Measurements from ENCODE around the gene HOXD11.
A peak's percentile ranks its signal among the peaks of the same experiment; 100 is the strongest.

The HOXD11 gene

GRCh38 chr2:176093145-176093897 is 13.8 kb upstream of the HOXD11 start:
- DNase-seq (ENCODE audit: low spot score) (no peak), FAIRE-seq (no peak)

- DNase-seq (ENCODE audit: low spot score): no peak
- FAIRE-seq: no peak
Observed at GRCh38 chr2:176093898-176094249, 13.2 kb upstream of the HOXD11 start.

DNA sequence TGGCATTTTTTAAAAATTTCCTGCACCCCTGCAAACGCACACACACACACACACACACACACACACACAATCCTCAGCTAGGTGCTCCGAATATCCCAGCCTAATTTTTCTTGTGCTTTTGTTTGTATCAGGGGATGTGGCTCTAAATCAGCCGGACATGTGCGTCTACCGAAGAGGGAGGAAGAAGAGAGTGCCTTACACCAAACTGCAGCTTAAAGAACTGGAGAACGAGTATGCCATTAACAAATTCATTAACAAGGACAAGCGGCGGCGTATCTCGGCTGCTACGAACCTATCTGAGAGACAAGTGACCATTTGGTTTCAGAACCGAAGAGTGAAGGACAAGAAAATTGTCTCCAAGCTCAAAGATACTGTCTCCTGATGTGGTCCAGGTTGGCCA is 12.7 kb upstream of the HOXD11 start:
- DNase-seq (ENCODE audit: low spot score) (no peak), FAIRE-seq (no peak)

- no peak for FAIRE-seq
- DNase-seq (ENCODE audit: low spot score): no peak
Observed at GRCh38 chr2:176095421-176095820, 11.7 kb upstream of the HOXD11 start.

DNA sequence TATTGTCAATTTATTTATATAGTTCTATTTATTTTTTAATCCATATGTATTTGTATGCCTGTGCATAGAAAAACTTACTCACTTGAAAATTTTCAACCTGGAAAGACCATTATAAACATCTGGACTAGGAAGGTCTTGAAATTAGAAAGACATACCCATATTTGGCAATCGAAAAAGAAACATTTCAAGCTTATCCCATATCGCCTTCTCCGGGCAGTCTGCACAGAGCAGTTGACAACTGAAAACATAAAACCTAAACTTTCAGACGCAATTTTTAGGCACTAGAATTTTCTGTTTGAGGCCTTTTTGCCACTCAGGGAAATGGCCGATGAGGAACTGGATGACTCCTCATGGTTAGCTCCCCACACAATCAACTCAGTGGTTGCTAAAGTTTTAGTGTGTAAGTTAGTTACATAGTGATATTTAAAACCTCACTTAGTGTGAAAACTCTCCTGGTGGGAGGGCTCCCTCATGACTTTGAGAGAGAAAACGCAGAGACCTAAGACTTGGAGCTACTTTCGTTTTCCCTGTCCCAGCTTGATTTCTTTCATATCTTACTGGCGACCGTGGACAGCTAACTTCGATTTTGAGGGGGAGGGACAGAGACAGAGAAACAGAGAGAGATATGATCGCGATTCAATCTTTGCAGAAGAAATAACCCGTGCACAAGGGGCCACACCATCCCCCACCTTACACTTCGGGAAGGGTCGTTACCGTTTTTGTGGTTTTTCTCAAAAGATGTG is 10.7 kb upstream of the HOXD11 start:
- DNase-seq (ENCODE audit: low spot score): no peak
- FAIRE-seq: no peak

DNA sequence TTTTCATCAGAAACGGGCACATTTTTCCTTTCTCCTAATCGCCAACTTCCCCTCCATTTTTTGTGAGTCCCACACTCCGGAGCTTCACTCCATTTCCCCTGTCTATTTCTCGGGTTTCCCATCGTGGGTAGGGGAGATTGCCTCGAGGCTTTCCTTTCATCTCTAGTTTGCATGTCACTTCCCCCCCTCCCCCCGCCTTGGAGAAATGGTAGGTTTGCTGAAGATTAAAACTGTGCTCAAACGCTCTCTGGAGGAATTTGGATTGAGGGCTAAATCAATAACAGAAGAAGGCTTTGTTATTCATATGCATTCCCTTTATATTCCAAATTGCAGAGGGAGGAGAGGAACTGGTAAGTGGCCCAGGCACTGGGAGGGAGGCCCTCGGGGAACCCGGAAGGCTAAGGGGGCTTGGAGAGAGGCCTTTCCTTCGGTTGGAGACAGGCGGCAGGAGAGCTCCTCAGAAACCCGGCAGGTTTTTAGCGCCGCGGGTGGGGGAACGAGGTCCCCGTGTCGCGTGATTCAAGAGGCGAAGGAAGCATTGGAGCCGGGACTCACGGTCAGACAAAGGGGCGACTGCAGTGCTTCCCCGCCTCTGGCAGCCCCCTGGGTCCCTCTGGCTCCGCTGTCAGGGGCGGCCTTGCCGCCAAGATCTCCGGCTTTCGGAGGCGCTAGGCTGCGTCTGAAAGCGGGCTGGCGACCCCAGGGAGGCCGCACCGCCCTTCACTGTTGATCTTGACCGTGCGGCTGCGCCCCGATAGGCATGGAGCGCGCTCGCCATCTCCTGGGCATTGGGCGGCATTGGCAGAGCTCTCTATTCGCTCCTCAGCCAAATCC is 9.9 kb upstream of the HOXD11 start:
- DNase-seq (ENCODE audit: low spot score): peak; percentile 74
- no peak for FAIRE-seq

DNA sequence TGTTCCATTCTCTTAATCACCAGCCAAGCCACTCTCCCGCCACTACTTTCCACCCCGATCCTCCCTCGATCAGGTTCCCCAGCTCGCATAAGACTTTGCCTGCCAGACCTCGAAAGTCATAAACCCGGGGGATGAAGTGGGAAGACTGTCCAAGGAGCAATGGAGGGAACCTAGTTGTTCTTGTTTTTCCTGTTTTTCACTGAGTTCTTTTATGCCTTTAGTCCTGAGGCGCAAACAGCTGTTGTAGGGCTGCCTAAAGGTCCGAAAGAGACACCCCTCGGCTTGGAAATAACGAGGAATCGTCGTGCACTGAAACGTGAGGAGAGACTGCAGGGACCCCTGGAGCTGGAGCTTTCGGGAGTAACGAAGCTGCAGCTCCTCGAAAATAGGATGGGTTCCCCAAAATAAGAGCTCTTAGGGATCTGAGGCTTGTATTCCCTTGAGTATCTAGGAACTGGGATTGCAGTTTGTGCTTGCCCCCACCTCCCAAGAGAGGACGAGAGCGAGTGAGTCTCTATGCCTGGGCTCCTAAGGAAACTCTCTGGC is 9.2 kb upstream of the HOXD11 start:
- no peak for DNase-seq (ENCODE audit: low spot score)
- FAIRE-seq: no peak

DNA sequence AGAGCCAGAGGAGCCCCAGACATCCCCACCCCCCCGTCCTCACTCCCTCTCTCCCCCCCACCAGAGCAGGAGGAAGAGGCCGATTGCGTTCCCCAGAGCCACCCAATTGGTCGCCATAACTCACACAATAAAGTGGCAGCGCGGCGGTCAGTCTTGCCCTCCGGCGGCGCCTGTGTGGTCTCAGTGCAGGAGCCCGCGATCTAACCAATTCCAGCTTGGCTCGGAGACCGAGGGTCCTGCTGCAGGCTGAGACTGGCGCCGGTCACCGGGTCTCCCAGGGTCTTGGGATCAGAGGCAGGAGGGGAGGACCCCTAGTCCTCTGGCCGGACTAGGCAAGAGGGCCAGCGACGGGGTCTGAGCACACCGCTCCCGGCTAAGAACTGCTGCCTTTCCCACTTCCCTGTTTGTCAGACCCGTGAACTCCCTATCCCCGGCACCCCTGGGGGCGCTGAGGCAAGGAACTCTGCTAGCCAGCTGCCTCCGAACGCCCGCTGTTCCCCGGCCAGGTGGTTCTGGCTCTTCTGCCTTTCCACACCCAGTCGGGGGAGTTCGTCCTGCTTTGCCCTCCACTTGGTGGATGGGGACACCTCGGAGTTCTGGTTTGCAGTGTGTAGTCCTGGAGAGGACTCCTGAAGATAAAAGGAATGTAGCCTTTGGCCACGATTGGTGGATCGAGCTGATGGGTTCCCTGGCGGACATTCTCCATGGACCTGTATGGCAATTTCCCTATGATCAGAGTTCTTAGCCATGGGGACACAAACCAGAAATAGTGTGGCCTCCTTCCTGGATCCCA is 8.5 kb upstream of the HOXD11 start:
- DNase-seq (ENCODE audit: low spot score) (no peak), FAIRE-seq (no peak)

DNA sequence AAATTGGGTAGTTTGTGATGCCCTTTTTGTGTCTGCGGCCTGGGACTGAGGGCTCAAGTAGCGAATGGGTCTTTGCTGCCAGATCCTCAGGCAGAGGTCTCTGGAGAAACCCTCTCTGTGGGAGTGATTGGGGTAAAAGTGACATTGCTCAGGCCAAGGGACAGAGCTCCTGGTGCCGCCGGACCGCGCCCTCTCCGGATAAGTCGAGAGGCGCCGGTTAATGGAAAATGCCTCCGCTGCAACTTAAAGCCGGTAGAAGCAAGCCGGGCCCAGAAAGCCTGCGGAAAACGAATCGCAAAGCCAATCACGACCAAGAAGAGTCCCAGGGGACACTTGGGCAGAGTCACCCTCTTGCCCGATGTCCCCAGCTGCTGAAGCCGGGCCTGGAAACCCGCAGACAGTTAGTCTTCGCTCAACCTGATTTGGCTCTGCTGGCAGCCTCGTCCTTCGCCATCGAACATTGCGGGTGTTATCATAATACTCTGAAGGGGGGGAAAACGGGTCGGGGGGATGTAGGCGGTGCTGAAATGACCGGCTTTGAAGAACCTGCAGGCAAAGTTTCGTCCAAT is 7.8 kb upstream of the HOXD11 start:
- DNase-seq (ENCODE audit: low spot score) (no peak), FAIRE-seq (no peak)

DNA sequence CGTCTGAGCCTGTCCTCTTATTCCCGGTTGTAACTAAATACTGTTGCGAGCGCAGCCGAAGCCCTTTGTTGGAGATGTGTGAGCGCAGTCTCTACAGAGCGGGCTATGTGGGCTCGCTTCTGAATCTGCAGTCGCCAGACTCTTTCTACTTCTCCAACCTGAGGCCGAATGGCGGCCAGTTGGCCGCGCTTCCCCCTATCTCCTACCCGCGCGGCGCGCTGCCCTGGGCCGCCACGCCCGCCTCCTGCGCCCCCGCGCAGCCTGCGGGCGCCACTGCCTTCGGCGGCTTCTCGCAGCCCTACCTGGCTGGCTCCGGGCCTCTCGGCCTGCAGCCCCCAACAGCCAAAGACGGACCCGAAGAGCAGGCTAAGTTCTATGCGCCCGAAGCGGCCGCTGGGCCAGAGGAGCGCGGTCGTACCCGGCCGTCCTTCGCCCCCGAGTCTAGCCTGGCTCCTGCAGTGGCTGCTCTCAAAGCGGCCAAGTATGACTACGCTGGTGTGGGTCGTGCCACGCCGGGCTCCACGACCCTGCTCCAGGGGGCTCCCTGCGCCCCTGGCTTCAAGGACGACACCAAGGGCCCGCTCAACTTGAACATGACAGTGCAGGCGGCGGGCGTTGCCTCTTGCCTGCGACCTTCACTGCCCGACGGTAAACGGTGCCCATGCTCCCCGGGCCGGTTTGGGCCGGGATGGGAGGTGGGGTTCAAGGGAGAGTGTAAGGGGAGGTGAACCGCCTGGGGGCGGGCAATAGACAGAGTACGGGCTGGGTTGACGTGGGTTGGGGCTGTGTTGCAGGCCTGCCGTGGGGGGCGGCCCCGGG is 7.1 kb upstream of the HOXD11 start, which contains the start of gene HOXD12:
Gene HOXD12 (plus strand): TSS at position 68 of the 819 bp plus-strand sequence. CDS start 7 bp downstream, at position 75.
- DNase-seq (ENCODE audit: low spot score) (no peak), FAIRE-seq (no peak)

GRCh38 chr2:176100547-176101140 is 6.4 kb upstream of the HOXD11 start:
- DNase-seq (ENCODE audit: low spot score) (no peak), FAIRE-seq (no peak)

- FAIRE-seq: no peak
- DNase-seq (ENCODE audit: low spot score): no peak
Observed at GRCh38 chr2:176101216-176101830, 5.8 kb upstream of the HOXD11 start.

DNA sequence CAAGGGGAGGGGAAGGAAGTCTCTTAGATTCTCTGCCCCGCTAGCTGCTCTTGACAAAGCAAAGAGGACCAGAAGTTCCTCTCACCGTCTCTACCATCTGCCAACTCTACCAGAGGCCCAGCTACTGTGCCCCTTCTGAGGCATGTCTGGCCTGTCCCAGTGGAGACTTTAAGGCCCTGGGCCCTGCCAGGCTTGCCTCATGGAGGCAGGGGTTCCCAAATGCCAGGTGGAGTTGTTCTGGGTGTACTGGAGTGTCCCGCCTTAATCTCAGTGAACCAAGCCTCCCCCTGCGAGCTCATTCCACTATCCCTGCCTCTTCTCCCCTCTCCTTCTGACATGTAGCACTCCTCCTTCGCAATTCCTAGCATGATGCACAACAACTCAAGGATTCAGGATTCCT is 5.2 kb upstream of the HOXD11 start:
- FAIRE-seq: no peak
- DNase-seq (ENCODE audit: low spot score): no peak

- DNase-seq (ENCODE audit: low spot score) (no peak), FAIRE-seq (no peak)
Observed at GRCh38 chr2:176102309-176102866, 4.7 kb upstream of the HOXD11 start.

- FAIRE-seq (no peak), DNase-seq (ENCODE audit: low spot score) (no peak)
Observed at GRCh38 chr2:176103194-176103593, 3.9 kb upstream of the HOXD11 start.

- DNase-seq (ENCODE audit: low spot score): no peak
- FAIRE-seq: no peak
Observed at GRCh38 chr2:176103742-176104315, 3.3 kb upstream of the HOXD11 start.

DNA sequence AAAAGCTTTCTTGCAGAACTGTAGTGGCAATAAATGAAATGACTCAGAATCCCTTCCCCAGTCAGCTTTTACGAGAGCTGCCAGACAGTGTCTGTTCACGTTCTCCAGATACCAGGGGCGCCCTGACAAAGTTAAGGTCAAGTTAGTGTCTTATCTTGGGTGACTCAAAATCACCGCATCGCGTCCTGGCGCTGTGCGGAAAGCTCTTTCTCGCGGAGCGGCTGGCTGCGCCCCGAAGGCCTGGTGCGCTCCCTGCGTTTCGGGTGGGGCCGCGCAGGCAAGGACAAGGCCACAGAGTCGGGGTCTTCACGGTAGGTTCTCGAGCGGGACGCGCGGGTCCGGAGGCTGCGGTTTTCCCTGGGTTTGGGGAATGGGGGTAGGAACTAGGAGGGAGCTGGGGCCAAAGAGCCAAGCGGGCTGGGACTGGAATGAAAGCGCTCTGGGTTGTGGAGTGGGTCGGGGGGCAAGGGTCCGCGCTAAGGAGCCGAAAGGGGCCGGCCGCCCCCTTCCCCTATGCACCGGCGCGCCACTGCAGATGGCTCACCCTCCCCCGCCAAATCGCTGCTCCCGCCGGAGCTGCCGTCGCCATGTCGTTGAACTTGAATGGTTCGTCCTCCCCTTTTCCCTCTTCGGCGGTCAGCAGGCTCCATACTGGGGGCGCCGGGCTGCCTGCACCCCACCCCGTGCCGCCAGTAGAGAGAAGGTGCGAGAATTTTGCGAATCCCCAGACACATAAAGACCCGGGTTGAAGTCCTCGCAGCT is 2.6 kb upstream of the HOXD11 start:
- peak; percentile 90 for DNase-seq (ENCODE audit: low spot score)

More for the DNA sequence above, 2.6 kb upstream of the HOXD11 start:
- FAIRE-seq: peak; percentile 90
